K562 (cell line): ENCODE measurements around the gene ZNF761. TPM values are rescaled to one million over a fixed set of nuclear protein-coding genes. Genes with fewer than 3 reads are reported as not detected.

Source experiments
- ETV6 ChIP-seq, 3 experiments: fragments of 150-350 bp in 1 of 3; sonication (generic) in 1 of 3; formaldehyde crosslinking in 1 of 3; IDR thresholded peaks; 2 replicates each; pipeline versions ENCODE4 v1.6.1 to v1.8.0; 2014 to 2022; ENCODE audit warnings: borderline replicate concordance in 2 of 3, low read depth in 2 of 3, antibody characterized with exemption in 1 of 3, low read length in 1 of 3, mild to moderate bottlenecking in 1 of 3, missing genetic modification reagents in 1 of 3
- FOXK1 ChIP-seq: sonication (generic); formaldehyde crosslinking; IDR thresholded peaks from 2 replicates; pipeline ENCODE4 v1.8.0; 2022; ENCODE audit warnings: missing genetic modification reagents, mild to moderate bottlenecking, borderline replicate concordance
- GATAD2B ChIP-seq: fragments of 450-650 bp; IDR thresholded peaks from 2 replicates; pipeline ENCODE4 v1.6.1; 2017; ENCODE audit warnings: mild to moderate bottlenecking, borderline replicate concordance
- HNRNPH1 ChIP-seq: fragments of 200-400 bp; formaldehyde crosslinking; optimal IDR thresholded peaks from 2 replicates; pipeline ENCODE3; 2017; ENCODE audit warnings: low read depth, mild to moderate bottlenecking, low read length, moderate library complexity
- KAT8 ChIP-seq: fragments of 450-650 bp; IDR thresholded peaks from 2 replicates; pipeline ENCODE4 v1.6.1; 2016; ENCODE audit warnings: low read depth, mild to moderate bottlenecking
- NFIX ChIP-seq: fragments of 250-450 bp; sonication (Bioruptor Pico); IDR thresholded peaks from 2 replicates; pipeline ENCODE4 v1.4.0; 2020; ENCODE audit warnings: low read depth, mild to moderate bottlenecking, moderate library complexity
- PRMT5 ChIP-seq: sonication (generic); formaldehyde crosslinking; IDR thresholded peaks from 2 replicates; pipeline ENCODE4 v1.5.0; 2020; ENCODE audit warnings: missing genetic modification reagents
- SREBF2 ChIP-seq: sonication (generic); formaldehyde crosslinking; IDR thresholded peaks from 2 replicates; pipeline ENCODE4 v1.4.0; 2020; ENCODE audit warnings: mild to moderate bottlenecking, missing genetic modification reagents
- ZNF217 ChIP-seq: sonication (generic); formaldehyde crosslinking; IDR thresholded peaks from 2 replicates; pipeline ENCODE4 v1.8.0; 2022; ENCODE audit warnings: mild to moderate bottlenecking, missing genetic modification reagents
- ZNF282 ChIP-seq: sonication (generic); formaldehyde crosslinking; IDR thresholded peaks from 2 replicates; pipeline ENCODE4 v1.8.1; 2023; ENCODE audit warnings: missing genetic modification reagents
- ZNF644 ChIP-seq: fragments of 200-800 bp; sonication (Bioruptor generic); IDR thresholded peaks from 2 replicates; pipeline ENCODE4 v1.6.1; 2016; ENCODE audit warnings: low read depth, missing genetic modification characterization, missing compliant biosample characterization
- ZNF764 ChIP-seq: fragments of 250-450 bp; sonication (Bioruptor Pico); IDR thresholded peaks from 2 replicates; pipeline ENCODE4 v1.4.0; 2020; ENCODE audit warnings: low read depth, mild to moderate bottlenecking, moderate library complexity
- polyA plus RNA-seq, 8 experiments: library from polyadenylated mRNA; depleted of rRNA in 4 of 8; stranded (reverse) in 5 of 8; unstranded in 3 of 8; fragments of >200 nt; fragmentation: Nextera tagmentation in 2 of 8; fragmentation: Illumina TruSeq in 1 of 8; extraction: Ambion mirVana in 2 of 8; extraction: Trizol in 1 of 8; gene quantifications; 2 replicates each; pipeline versions ENCODE4 v1.2.1 to v1.2.3, GENCODE V29; 2011 to 2014; ENCODE audit warnings: inconsistent platforms in 1 of 8, missing spikeins in 1 of 8
- total RNA-seq, 7 experiments: library from RNA; depleted of rRNA in 6 of 7; stranded (reverse); fragments of >200 nt in 6 of 7; fragmentation: Illumina TruSeq in 2 of 7; extraction: Trizol in 2 of 7; gene quantifications; 2 replicates each; pipeline versions ENCODE4 v1.2.1 to v1.2.3, GENCODE V29; 2011 to 2021; ENCODE audit warnings: low replicate concordance in 1 of 7
- TF ChIP-seq, protein P1 (sequence below), 2 experiments: fragments of 200-800 bp in 1 of 2; sonication (Bioruptor generic) in 1 of 2; sonication (generic) in 1 of 2; formaldehyde crosslinking in 1 of 2; IDR thresholded peaks in 1 of 2; conservative IDR thresholded peaks in 1 of 2; 2 replicates each; pipeline versions ENCODE4 v1.5.0 to v1.6.1; 2016 to 2020; ENCODE audit warnings: missing compliant biosample characterization in 1 of 2, missing genetic modification characterization in 1 of 2, missing genetic modification reagents in 1 of 2
- TF ChIP-seq, protein P2 (sequence below): fragments of 150-350 bp; IDR thresholded peaks from 2 replicates; pipeline ENCODE4 v1.6.1; 2014; ENCODE audit warnings: low read depth, mild to moderate bottlenecking, low read length, borderline replicate concordance
- TF ChIP-seq, protein P3 (sequence below): fragments of 450-650 bp; IDR thresholded peaks from 2 replicates; pipeline ENCODE4 v1.6.1; 2018; ENCODE audit not compliant: partially characterized antibody
- TF ChIP-seq, protein P4 (sequence below): fragments of 450-650 bp; IDR thresholded peaks from 2 replicates; pipeline ENCODE4 v1.6.1; 2016; ENCODE audit warnings: missing biosample characterization, missing genetic modification characterization

ZNF761 gene
- total and polyA plus RNA-seq, 9 of the 15 experiments (the other 6 are each of a cell fraction or from before 2014, with no cell fraction given): 10.3 to 30.2 (median 17.0) TPM

DNA sequence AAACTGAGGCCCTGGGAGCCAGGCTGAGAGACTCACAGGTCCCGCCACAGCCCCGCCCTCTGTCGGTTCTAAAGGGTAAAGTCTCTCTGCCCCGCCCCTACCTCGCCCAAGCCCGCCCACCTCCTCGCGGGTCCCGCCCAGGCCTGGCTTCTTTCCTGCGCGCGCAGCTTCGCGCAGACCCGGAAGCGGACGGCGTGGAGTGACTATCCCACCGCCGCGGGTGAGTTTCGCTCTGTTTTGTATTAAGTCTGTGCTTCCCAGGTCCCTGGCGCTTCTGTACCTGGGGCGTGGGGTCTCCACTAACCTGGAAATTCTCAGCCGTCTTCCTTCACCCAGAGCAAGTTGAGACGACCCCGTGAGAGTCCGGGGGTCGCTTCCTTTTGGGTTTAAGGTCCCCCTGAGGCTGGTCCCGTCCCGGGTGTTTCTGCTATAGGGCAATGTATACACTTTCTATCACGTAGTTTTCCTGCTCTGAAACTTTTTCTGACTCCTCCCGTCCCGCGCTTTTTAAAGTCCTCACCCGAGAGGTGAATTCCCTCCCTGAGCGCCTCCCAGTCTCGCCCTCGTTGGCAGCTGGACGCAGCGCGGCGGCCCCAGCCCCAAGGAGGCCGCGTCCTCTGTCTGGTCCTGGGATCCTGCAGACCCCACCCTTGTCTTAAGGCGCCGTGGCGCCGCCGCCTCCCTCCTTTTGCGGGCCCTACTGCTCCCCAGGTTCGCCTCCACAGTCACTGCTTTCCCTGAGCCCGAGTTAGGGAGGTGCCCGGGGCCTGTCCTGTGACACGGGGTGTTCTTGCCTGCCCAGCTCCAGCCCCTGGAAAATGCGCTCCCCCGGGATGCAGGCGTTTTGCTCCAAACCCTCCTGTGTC is 36.6 kb upstream of the ZNF761 start, which contains the start of gene ZNF765 (continued):
- TF ChIP-seq HNRNPH1 (no peak), PRMT5 (CRISPR knock-in tag) (no peak), ZNF282 (no peak), FOXK1 (CRISPR knock-in tag) (no peak), ZNF764 (CRISPR knock-in tag) (no peak), SREBF2 (CRISPR knock-in tag) (no peak), ZNF644 (tag) (no peak), ETV6 (IDR thresholded peaks at IDR 0.05; ENCODE audit: borderline replicate concordance in 1 of 2, low read depth in 2 of 2, low read length in 1 of 2) (no peak), ETV6 (CRISPR knock-in tag; IDR thresholded peaks at IDR 0.05; ENCODE audit: borderline replicate concordance) (no peak), NFIX (CRISPR knock-in tag) (no peak), ZNF217 (CRISPR knock-in tag) (no peak), KAT8 (no peak), GATAD2B (no peak)
- TF ChIP-seq, protein P1, sequence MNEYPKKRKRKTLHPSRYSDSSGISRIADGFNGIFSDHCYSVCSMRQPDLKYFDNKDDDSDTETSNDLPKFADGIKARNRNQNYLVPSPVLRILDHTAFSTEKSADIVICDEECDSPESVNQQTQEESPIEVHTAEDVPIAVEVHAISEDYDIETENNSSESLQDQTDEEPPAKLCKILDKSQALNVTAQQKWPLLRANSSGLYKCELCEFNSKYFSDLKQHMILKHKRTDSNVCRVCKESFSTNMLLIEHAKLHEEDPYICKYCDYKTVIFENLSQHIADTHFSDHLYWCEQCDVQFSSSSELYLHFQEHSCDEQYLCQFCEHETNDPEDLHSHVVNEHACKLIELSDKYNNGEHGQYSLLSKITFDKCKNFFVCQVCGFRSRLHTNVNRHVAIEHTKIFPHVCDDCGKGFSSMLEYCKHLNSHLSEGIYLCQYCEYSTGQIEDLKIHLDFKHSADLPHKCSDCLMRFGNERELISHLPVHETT (CRISPR knock-in tag; conservative IDR thresholded peaks at IDR 0.05 in 1 of 2, IDR thresholded peaks at IDR 0.05 in 1 of 2): no peak
- TF ChIP-seq, protein P2, sequence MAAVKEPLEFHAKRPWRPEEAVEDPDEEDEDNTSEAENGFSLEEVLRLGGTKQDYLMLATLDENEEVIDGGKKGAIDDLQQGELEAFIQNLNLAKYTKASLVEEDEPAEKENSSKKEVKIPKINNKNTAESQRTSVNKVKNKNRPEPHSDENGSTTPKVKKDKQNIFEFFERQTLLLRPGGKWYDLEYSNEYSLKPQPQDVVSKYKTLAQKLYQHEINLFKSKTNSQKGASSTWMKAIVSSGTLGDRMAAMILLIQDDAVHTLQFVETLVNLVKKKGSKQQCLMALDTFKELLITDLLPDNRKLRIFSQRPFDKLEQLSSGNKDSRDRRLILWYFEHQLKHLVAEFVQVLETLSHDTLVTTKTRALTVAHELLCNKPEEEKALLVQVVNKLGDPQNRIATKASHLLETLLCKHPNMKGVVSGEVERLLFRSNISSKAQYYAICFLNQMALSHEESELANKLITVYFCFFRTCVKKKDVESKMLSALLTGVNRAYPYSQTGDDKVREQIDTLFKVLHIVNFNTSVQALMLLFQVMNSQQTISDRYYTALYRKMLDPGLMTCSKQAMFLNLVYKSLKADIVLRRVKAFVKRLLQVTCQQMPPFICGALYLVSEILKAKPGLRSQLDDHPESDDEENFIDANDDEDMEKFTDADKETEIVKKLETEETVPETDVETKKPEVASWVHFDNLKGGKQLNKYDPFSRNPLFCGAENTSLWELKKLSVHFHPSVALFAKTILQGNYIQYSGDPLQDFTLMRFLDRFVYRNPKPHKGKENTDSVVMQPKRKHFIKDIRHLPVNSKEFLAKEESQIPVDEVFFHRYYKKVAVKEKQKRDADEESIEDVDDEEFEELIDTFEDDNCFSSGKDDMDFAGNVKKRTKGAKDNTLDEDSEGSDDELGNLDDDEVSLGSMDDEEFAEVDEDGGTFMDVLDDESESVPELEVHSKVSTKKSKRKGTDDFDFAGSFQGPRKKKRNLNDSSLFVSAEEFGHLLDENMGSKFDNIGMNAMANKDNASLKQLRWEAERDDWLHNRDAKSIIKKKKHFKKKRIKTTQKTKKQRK: no peak
- TF ChIP-seq, protein P3, sequence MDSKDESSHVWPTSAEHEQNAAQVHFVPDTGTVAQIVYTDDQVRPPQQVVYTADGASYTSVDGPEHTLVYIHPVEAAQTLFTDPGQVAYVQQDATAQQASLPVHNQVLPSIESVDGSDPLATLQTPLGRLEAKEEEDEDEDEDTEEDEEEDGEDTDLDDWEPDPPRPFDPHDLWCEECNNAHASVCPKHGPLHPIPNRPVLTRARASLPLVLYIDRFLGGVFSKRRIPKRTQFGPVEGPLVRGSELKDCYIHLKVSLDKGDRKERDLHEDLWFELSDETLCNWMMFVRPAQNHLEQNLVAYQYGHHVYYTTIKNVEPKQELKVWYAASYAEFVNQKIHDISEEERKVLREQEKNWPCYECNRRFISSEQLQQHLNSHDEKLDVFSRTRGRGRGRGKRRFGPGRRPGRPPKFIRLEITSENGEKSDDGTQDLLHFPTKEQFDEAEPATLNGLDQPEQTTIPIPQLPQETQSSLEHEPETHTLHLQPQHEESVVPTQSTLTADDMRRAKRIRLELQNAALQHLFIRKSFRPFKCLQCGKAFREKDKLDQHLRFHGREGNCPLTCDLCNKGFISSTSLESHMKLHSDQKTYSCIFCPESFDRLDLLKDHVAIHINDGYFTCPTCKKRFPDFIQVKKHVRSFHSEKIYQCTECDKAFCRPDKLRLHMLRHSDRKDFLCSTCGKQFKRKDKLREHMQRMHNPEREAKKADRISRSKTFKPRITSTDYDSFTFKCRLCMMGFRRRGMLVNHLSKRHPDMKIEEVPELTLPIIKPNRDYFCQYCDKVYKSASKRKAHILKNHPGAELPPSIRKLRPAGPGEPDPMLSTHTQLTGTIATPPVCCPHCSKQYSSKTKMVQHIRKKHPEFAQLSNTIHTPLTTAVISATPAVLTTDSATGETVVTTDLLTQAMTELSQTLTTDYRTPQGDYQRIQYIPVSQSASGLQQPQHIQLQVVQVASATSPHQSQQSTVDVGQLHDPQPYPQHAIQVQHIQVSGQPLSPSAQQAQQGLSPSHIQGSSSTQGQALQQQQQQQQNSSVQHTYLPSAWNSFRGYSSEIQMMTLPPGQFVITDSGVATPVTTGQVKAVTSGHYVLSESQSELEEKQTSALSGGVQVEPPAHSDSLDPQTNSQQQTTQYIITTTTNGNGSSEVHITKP: peak; percentile 97
- TF ChIP-seq, protein P4, sequence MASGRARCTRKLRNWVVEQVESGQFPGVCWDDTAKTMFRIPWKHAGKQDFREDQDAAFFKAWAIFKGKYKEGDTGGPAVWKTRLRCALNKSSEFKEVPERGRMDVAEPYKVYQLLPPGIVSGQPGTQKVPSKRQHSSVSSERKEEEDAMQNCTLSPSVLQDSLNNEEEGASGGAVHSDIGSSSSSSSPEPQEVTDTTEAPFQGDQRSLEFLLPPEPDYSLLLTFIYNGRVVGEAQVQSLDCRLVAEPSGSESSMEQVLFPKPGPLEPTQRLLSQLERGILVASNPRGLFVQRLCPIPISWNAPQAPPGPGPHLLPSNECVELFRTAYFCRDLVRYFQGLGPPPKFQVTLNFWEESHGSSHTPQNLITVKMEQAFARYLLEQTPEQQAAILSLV (tag): no peak
